Progenitor cell of endocrine pancreas (in vitro differentiated cells): ENCODE results near the gene LRRC10. TPM values are rescaled to one million over a fixed set of nuclear protein-coding genes. Genes with fewer than 3 reads are reported as not detected.

ENCODE experiments used
- DNase-seq: peaks from one replicate; pipeline ENCODE4 v3.0.0; 2021; ENCODE audit warnings: low spot score; ENCODE audit not compliant: unreplicated experiment
- H3K27ac Mint-ChIP-seq: 2 replicates; pipeline ENCODE4 v1.8.0; 2021; ENCODE audit warnings: mild to moderate bottlenecking, moderate library complexity, mixed read lengths
- H3K27me3 Mint-ChIP-seq: 2 replicates; pipeline ENCODE4 v1.8.0; 2021; ENCODE audit warnings: mixed read lengths
- H3K36me3 Mint-ChIP-seq: 2 replicates; pipeline ENCODE4 v1.8.0; 2022; ENCODE audit warnings: mixed read lengths; ENCODE audit not compliant: insufficient read depth
- H3K4me1 Mint-ChIP-seq: 2 replicates; pipeline ENCODE4 v1.8.0; 2021; ENCODE audit warnings: low read depth, mixed read lengths
- H3K4me3 Mint-ChIP-seq: 2 replicates; pipeline ENCODE4 v1.8.0; 2021; ENCODE audit warnings: low read depth, mild to moderate bottlenecking, moderate library complexity, mixed read lengths
- H3K9me3 Mint-ChIP-seq: 2 replicates; pipeline ENCODE4 v1.8.0; 2021; ENCODE audit warnings: low read depth, mixed read lengths
- CTCF ChIP-seq: fragments of 200-600 bp; sonication (generic); IDR thresholded peaks from one replicate; pipeline ENCODE4 v1.5.0; 2021; ENCODE audit warnings: antibody characterized with exemption, mild to moderate bottlenecking; ENCODE audit not compliant: unreplicated experiment
- long read RNA-seq: library from polyadenylated mRNA; unstranded; transcript quantifications from one replicate; pipeline ENCODE4 v2.0.0, GENCODE V29; 2020
- total RNA-seq: library from RNA; stranded (reverse); gene quantifications from 2 replicates; pipeline ENCODE4 v1.2.1, GENCODE V29; 2021

The LRRC10 gene
- not detected in 2 replicates for total RNA-seq
- long read RNA-seq, result 0 reads

GRCh38 chr12:69610729-69611128 is at the start of gene LRRC10:
Gene LRRC10 (minus strand): TSS chr12:69610907. CDS start chr12:69610838, 69 bp downstream.
- no peak for TF ChIP-seq CTCF
- Mint-ChIP-seq H3K4me1 (peaks cover 1% of the 10 kb centered on the region), H3K4me3 (no peak within 1 kb of the TSS), H3K36me3 (no peaks in the 10 kb centered on the region), H3K27me3 (peaks cover 8% of the 10 kb centered on the region), H3K27ac (no peak within 1 kb of the TSS), H3K9me3 (no peaks in the 10 kb centered on the region)
- DNase-seq, result no peak

GRCh38 chr12:69660164-69660863 is 49.6 kb upstream of the LRRC10 start:
- no peak for TF ChIP-seq CTCF
- no peak overlapping the region for H3K4me3 Mint-ChIP-seq
- H3K9me3 Mint-ChIP-seq, result no peaks in the 10 kb centered on the region
- no peaks in the 10 kb centered on the region for H3K36me3 Mint-ChIP-seq
- no peaks in the 10 kb centered on the region for H3K27me3 Mint-ChIP-seq
- no peaks in the 10 kb centered on the region for H3K4me1 Mint-ChIP-seq
- DNase-seq, result no peak
- no peak overlapping the region for H3K27ac Mint-ChIP-seq

- H3K4me3 Mint-ChIP-seq, result no peak overlapping the region
- TF ChIP-seq CTCF, result no peak
- no peaks in the 10 kb centered on the region for H3K36me3 Mint-ChIP-seq
- H3K4me1 Mint-ChIP-seq, result no peaks in the 10 kb centered on the region
- H3K9me3 Mint-ChIP-seq, result no peaks in the 10 kb centered on the region
- no peak for DNase-seq
- H3K27me3 Mint-ChIP-seq, result no peaks in the 10 kb centered on the region
- no peak overlapping the region for H3K27ac Mint-ChIP-seq
Observed at GRCh38 chr12:69658203-69658602, 47.5 kb upstream of the LRRC10 start.

GRCh38 chr12:69657376-69658137 is 46.9 kb upstream of the LRRC10 start:
- H3K4me1 Mint-ChIP-seq, result no peaks in the 10 kb centered on the region
- no peaks in the 10 kb centered on the region for H3K36me3 Mint-ChIP-seq
- no peak overlapping the region for H3K4me3 Mint-ChIP-seq
- DNase-seq, result no peak
- no peaks in the 10 kb centered on the region for H3K9me3 Mint-ChIP-seq
- no peak for TF ChIP-seq CTCF
- H3K27me3 Mint-ChIP-seq, result no peaks in the 10 kb centered on the region
- H3K27ac Mint-ChIP-seq, result no peak overlapping the region

- Mint-ChIP-seq H3K4me1 (no peaks in the 10 kb centered on the region), H3K36me3 (no peaks in the 10 kb centered on the region), H3K27me3 (peaks cover under 1% of the 10 kb centered on the region), H3K27ac (no peak overlapping the region), H3K9me3 (no peaks in the 10 kb centered on the region), H3K4me3 (no peak overlapping the region)
- no peak for DNase-seq
- TF ChIP-seq CTCF, result no peak
Observed at GRCh38 chr12:69655616-69656340, 45.1 kb upstream of the LRRC10 start.
